Measurements from ENCODE around the gene STMND1.
"Not testable (repeated sequence)": the region's sequence is repeated elsewhere in the genome, so short reads cannot be mapped to it uniquely, and the experiment has no call there.

The STMND1 gene

DNA sequence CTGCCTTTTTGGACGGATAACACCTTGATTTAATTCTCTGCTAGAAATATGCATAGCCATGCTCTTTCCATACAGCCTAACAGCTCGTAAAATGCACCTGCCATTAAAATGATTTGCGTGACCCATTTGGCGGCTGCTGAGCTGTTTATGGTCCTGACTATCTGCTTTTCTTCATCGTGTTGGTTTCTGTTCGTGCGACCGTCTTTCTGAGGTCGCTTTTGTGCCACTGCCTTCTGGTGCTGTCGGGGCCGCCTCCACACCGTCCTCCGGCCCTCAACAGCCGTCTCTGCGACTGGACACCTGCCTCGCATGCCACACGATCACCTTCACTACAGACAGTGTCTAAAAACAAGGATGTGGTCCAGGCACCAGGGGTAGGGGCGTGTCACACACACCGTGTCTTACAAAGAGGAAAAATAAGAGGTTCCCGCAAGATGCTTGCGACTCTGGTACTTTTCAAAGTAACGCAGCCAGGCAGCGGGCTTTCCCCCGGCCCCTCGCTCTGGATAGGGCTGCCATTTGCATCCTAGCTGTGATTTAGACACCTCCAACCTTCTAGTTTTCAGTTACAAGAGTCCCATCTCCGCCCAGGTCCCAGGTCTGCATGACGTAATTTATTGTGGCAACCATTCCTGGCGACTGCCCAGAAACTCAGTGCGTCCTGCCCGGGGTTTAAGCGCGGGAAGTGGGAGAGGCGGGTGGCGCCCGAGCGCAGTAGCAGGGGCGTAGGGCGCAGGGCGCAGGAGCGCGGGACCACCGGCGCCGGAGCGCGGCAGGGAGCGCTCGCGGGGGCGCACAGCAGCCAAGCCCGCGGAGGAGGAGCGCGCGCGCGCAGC lies at the start of gene STMND1:
Gene STMND1 (plus strand): TSS at position 629 of the 836 bp plus-strand sequence. CDS start 208 bp downstream, outside the sequence.
- FAIRE-seq: no peak

- no peak for FAIRE-seq
These were observed 47.2 kb upstream of the STMND1 start for GRCh38 chr6:17054647-17055046.

GRCh38 chr6:17057322-17057721 lies 44.5 kb upstream of the STMND1 start:
- no peak for FAIRE-seq

DNA sequence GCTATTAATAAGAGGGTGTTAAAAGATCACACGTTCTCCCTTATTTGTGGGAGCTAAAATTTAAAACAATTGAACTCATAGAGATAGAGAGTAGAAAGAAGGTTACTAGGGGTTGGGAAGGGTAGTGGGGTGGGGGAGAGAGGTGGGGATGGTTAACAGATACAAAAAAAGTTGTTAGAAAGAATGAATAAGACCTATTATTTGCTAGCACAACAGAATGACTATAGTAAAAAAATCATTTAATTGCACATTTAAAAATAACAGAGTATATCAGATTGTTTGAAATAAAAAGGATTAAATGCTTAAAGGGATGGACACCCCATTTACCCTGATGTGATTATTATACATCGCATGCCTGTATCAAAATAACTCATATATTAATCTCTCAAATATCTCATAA lies 43.3 kb upstream of the STMND1 start:
- FAIRE-seq: no peak

DNA sequence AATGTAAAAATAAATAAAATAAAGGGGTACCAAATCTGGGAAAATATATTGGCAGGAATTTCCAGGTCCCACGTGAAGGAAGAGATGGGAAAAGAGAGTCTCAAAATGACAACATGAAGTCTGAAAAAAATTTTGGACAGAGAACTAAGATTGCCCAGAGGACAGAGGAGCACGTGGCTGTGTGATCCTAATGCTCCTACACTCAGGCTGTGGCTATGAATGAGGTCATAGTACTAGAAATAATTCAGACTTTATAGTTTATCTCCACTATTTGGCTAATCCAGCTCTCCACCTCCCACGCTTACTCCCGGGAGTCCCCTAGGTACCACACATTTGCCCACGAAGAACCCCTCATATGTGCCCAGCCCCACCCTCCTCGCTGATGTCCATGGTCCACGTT lies 42.8 kb upstream of the STMND1 start:
- no peak for FAIRE-seq

DNA sequence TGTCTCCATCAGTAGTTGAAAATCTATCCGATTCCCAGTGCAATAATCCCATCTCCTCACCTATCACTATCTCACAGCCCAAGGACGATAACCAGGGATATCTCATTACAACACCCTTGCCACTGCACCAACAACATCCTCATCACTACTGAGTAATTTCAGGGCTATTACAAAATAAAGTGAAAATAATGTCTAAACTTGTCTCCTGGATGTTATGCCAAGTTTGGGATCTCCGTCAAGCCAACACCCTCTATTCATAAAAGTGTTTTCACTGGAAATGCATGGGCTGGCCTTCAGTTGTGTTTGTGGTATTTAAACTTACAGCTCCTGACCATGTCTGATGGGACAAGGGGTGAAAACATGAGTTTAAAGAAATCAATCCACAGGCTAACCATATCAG lies 42.0 kb upstream of the STMND1 start:
- FAIRE-seq: no peak

GRCh38 chr6:17061097-17061496 lies 40.8 kb upstream of the STMND1 start:
- no peak for FAIRE-seq

DNA sequence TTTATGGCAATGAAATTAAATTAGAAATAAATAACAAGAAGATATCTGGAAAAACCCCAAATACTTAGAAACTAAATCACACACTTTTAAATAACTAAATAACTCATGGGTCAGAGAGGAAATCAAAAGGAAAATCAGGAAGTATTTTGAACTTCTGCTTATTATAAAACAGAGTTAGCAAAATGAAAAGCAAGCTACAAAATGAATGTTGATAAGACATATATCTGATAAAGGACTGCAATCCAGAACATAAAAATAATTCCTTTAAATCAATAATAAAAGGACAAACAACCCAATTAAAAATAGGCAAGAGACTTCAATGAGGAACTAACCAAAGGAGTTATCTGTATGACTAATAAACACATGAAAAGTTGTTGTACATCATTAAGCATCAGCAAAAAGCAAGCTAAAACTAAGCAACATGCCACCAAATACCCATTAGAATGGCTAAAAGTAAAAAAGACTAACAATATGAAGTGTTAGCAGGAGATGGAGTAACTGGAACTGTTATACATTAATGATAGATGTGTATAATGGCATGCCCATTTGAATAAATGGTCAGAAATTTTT lies 38.9 kb upstream of the STMND1 start:
- no peak for FAIRE-seq

DNA sequence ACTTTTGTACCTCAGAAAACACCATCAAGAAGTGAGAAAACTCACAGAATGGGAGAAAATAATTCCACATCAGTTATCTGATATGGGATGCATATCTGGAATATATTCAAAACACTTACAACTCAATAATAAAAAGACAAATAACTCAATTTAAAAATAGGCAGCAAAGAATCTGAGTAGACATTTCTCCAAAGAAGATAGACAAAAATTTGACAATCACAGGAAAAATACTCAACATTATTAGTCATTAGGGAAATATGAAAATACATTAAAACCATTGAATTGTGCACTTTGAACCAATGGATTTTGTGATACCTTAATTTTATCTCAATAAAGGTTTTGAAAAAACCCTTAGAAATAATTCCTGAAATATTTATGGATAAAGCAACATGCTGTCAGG lies 36.9 kb upstream of the STMND1 start:
- FAIRE-seq: no peak

- FAIRE-seq: no peak
These were observed 35.2 kb upstream of the STMND1 start for GRCh38 chr6:17066610-17067009.

GRCh38 chr6:17068972-17069371 lies 32.9 kb upstream of the STMND1 start:
- FAIRE-seq: not testable (repeated sequence)

- FAIRE-seq: not testable (repeated sequence)
These were observed 31.4 kb upstream of the STMND1 start for GRCh38 chr6:17070400-17070799.

- FAIRE-seq: not testable (repeated sequence)
These were observed 28.3 kb upstream of the STMND1 start for GRCh38 chr6:17073596-17073995.

DNA sequence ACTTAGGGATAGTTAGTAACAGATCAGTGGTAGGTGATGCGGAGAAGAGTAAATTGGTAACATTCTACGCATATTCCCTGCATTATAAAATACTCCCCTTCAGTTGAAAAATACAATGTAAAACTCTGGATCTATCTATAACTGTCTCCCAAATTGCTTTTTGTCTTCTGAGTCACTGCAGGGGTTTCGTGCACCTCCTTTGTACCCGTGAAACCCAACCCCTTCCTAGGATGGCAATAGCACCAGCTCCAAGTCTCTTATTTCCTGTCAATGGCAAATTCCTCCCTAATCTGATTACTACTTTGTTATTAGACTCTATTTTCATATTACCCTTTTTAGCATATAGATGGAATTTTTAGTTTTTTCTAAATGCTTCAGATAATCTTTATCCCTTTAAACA lies 20.6 kb upstream of the STMND1 start:
- no peak for FAIRE-seq

- FAIRE-seq: no peak
These were observed 19.9 kb upstream of the STMND1 start for GRCh38 chr6:17081860-17082508.

DNA sequence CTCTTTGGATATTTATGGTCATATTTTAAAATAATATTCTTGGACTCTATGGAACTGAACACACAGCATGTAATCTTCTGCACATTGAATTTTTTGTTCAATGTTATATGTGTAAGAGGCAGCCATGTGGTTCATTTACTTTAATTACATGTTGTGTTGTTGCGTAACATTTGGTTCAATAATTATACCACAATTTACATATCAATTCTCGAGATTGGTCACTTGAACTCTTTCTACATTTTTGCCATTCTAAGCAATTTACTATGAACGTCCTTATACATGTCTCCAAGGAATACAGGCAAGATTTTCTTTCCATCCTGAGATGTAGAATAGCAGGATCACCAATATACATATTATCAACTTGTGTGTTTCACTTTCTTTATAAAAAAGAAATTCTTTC lies 18.5 kb upstream of the STMND1 start:
- FAIRE-seq: no peak

DNA sequence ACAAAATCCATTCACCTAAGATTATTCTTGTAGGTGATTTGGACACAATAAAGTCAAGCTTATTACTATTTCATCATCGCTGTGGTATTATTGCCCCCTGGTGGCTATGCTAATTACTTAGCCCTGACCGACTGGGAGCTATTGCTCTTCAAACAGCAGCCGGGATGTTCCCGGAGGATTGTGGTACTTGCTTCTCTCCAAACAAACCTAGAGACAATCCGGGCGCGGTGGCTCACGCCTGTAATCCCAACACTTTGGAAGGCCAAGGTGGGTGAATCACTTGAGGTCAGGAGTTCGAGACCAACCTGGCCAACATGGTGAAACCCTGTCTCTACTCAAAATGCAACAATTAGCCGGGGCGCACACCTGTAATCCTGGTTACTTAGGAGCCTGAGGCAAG lies 15.4 kb upstream of the STMND1 start:
- no peak for FAIRE-seq

DNA sequence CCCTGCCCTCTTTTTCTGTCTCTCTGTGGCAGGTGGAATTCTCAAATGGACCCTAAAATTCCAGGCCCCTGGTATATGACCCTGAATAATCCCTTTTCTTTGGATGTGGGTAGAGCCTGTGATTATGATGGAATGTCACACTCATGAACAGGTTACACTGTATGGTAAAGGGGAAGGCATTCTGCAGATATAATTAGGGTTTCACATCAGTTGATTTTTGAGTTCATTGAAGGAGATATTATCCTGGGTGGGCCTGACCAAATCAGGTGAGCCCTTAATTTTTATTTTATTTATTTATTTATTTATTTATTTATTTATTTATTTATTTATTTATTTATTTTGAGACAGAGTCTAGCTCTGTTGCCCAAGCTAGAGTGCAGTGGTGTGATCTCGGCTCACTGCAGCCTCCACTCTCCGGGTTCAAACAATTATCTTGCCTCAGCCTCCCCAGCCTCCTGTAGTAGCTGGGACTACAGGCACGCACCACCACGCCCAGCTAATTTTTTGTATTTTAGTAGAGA lies 13.7 kb upstream of the STMND1 start:
- FAIRE-seq: no peak

- FAIRE-seq: no peak
These were observed 10.7 kb upstream of the STMND1 start for GRCh38 chr6:17091122-17091521.

DNA sequence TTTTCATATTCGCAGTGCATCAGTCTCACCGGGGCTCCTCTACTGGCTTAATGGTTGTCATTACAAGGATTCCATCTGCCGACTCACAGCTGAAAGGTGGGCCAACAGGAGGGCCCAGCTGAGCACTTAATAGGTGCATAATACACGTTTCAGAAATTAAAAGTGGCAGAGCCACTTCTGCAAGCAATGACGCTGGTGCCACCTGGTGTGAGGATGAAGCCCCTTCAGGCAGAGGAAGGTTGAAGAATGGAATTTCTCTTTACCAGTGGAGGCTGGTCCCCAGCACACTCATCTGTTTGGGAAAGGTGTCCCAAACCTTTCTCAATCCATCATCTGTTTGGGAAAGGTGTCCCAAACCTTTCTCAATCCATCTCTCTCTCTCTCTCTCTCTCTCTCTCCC lies 8.2 kb upstream of the STMND1 start:
- no peak for FAIRE-seq

DNA sequence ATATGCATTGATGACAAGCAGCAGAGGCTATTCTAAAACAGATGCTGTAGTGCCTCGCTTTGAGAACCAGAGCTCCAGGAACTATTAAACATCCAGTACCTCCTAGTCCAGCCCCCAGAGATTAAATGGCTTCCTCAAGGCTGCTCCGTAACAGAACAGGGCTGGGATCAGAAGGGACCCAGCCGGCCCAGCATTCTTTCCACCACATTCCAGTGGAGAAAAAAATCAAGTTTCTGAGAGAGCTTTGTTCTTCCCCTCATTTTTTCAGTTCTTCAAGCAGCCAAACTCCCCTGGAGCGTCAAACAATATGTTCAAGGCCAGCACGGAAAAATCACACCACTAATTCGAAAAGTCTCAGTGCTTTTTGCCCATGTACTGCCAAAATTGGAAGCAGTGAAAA lies 5.8 kb upstream of the STMND1 start:
- FAIRE-seq: no peak

DNA sequence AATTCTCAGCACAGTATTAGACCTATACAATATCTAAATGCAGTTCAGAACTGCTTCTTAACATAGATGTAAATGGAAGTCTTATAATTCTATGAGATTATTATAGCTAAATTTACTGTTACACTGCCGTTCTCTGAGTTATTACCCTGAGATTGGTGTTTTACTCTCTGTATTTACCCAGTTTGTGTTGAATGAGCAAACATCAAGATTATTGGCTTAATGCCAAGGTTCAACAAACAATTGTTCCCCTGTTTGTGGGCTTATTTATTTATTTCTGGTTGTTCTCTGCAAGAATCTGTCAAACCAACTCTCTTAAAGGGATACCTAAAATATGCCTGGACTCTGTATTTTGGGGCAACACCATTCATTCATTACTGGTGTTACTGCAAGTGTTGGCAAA lies 5.2 kb upstream of the STMND1 start:
- FAIRE-seq: no peak

GRCh38 chr6:17097982-17098381 lies 3.9 kb upstream of the STMND1 start:
- no peak for FAIRE-seq

GRCh38 chr6:17098538-17098937 lies 3.3 kb upstream of the STMND1 start:
- FAIRE-seq: no peak
